Smooth muscle cell (in vitro differentiated cells): Measurements from ENCODE around the gene ZNF232. TPM values are rescaled to one million over a fixed set of nuclear protein-coding genes. Genes with fewer than 3 reads are reported as not detected.

ENCODE experiments used
- DNase-seq: peaks from one replicate; lab custom pipeline; 2025; ENCODE audit not compliant: unreplicated experiment; lab: John Stamatoyannopoulos, UW
- H2AFZ ChIP-seq: fragments of 200-600 bp; sonication (generic); 2 replicates; pipeline ENCODE4 v1.6.0; 2016; ENCODE audit warnings: antibody characterized with exemption, low read depth, mild to moderate bottlenecking
- H3F3A ChIP-seq: fragments of 200-600 bp; sonication (generic); 2 replicates; pipeline ENCODE4 v1.6.0; 2017; ENCODE audit warnings: antibody characterized with exemption, low read depth
- H3K27ac ChIP-seq: fragments of 200-600 bp; sonication (generic); 2 replicates; pipeline ENCODE4 v1.5.1; 2016; ENCODE audit warnings: low read depth, mild to moderate bottlenecking
- H3K27me3 ChIP-seq: fragments of 200-600 bp; sonication (generic); 2 replicates; pipeline ENCODE4 v1.6.1; 2016; ENCODE audit warnings: low read depth, mild to moderate bottlenecking
- H3K36me3 ChIP-seq: fragments of 200-600 bp; sonication (generic); 2 replicates; pipeline ENCODE4 v1.5.1; 2016; ENCODE audit warnings: low read depth
- H3K4me1 ChIP-seq: fragments of 200-600 bp; sonication (generic); 2 replicates; pipeline ENCODE4 v1.5.1; 2016; ENCODE audit warnings: low read depth
- H3K4me2 ChIP-seq: fragments of 200-600 bp; sonication (generic); 2 replicates; pipeline ENCODE4 v1.6.0; 2016; ENCODE audit warnings: mild to moderate bottlenecking
- H3K4me3 ChIP-seq: fragments of 200-600 bp; sonication (generic); 2 replicates; pipeline ENCODE4 v1.5.1; 2016; ENCODE audit warnings: mild to moderate bottlenecking
- H3K79me2 ChIP-seq: fragments of 200-600 bp; sonication (generic); 2 replicates; pipeline ENCODE4 v1.6.0; 2016; ENCODE audit warnings: low read depth, mild to moderate bottlenecking
- H3K9ac ChIP-seq: fragments of 200-600 bp; sonication (generic); 2 replicates; pipeline ENCODE4 v1.6.0; 2016; ENCODE audit warnings: low read depth
- H3K9me3 ChIP-seq: fragments of 200-600 bp; sonication (generic); replicated peaks from 2 replicates; pipeline ENCODE4 v1.5.1; 2016; ENCODE audit warnings: low read depth
- H4K20me1 ChIP-seq: fragments of 200-600 bp; sonication (generic); 2 replicates; pipeline ENCODE4 v1.6.0; 2016; ENCODE audit warnings: low read depth
- WGBS: methylation state at CpG from one replicate; pipeline ENCODE4 v1.1.7; 2016; ENCODE audit warnings: low lambda C conversion rate; 5-methylcytosine and 5-hydroxymethylcytosine counted together
- polyA plus RNA-seq: library from polyadenylated mRNA; unstranded; fragments of >200 nt; fragmentation: Nextera tagmentation; extraction: Ambion mirVana; gene quantifications from 2 replicates; pipeline ENCODE4 v1.2.1, GENCODE V29; 2016
- total RNA-seq: library from RNA; depleted of rRNA; stranded (reverse); fragments of >200 nt; gene quantifications from 2 replicates; pipeline ENCODE4 v1.2.3, GENCODE V29; 2014
- TF ChIP-seq, protein P1 (sequence below): fragments of 200-600 bp; sonication (generic); IDR thresholded peaks from 2 replicates; pipeline ENCODE4 v1.5.1; 2017; ENCODE audit warnings: borderline replicate concordance, mild to moderate bottlenecking, antibody characterized with exemption; ENCODE audit not compliant: insufficient read depth, poor library complexity, severe bottlenecking

Gene ZNF232
- total and polyA plus RNA-seq, 2 experiments from 2014 or later = 11.2 to 12.8 TPM

DNA sequence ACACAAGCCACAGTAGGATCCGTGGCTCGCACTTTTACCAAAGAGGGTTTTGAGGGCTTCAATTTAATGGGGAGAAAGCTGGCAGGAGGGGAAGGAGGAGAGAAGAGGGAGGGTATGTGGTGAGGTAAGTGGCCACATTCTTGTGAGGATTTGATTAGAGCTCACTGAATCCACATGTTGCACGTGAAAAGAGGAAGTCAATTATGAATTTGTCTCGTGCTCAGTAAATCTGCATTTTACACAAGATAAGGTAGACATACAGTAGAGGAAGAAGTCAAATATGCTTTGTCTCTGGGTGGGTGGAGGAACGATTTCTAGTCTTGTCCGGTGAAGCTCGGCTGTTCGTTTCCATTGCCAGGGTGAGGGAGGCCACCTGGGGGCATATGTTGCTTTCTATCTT, 862 bp downstream of the ZNF232 start:
- no peaks in the 10 kb centered on the region for H3K27me3 ChIP-seq
- H3K27ac ChIP-seq = no peak overlapping the region
- peaks cover 20% of the 10 kb centered on the region for H3K36me3 ChIP-seq
- peak overlapping the region; percentile 94 for H3K4me2 ChIP-seq
- no peaks in the 10 kb centered on the region for H4K20me1 ChIP-seq
- WGBS = 34% methylated on average over 8 of the region's 8 CpGs
- no peak overlapping the region for H3K9ac ChIP-seq
- peaks cover 3% of the 10 kb centered on the region for H3K4me1 ChIP-seq
- DNase-seq = no peak
- no peaks in the 10 kb centered on the region for H3K9me3 ChIP-seq
- H3K79me2 ChIP-seq = peaks cover 7% of the 10 kb centered on the region
- H2AFZ ChIP-seq = peak overlapping the region; percentile 84
- TF ChIP-seq, protein P1, sequence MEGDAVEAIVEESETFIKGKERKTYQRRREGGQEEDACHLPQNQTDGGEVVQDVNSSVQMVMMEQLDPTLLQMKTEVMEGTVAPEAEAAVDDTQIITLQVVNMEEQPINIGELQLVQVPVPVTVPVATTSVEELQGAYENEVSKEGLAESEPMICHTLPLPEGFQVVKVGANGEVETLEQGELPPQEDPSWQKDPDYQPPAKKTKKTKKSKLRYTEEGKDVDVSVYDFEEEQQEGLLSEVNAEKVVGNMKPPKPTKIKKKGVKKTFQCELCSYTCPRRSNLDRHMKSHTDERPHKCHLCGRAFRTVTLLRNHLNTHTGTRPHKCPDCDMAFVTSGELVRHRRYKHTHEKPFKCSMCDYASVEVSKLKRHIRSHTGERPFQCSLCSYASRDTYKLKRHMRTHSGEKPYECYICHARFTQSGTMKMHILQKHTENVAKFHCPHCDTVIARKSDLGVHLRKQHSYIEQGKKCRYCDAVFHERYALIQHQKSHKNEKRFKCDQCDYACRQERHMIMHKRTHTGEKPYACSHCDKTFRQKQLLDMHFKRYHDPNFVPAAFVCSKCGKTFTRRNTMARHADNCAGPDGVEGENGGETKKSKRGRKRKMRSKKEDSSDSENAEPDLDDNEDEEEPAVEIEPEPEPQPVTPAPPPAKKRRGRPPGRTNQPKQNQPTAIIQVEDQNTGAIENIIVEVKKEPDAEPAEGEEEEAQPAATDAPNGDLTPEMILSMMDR = no peak
- peak overlapping the region; percentile 67 for H3K4me3 ChIP-seq
- peaks cover 11% of the 10 kb centered on the region for H3F3A ChIP-seq

DNA sequence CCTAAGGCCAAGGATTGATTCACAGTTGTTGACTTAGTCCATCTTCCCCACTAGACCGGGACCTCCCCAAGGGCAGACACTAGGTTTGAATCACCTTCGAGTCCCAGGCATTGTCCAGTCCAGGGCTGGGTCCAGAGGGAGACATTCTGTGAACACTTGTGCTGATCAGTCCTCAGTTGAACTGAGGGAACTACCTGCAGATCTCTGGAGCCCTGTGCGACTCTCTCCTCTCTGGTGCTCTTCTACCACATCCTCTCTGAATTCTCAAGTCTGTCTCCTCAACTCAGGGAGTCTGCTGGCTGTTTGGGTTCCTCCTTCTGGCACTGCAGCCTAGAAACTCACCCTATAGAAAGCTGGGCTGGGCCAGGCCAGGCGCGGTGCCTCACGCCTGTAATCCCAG, 10.8 kb downstream of the ZNF232 start:
- 91% methylated on average over 6 of the region's 6 CpGs for WGBS

DNA sequence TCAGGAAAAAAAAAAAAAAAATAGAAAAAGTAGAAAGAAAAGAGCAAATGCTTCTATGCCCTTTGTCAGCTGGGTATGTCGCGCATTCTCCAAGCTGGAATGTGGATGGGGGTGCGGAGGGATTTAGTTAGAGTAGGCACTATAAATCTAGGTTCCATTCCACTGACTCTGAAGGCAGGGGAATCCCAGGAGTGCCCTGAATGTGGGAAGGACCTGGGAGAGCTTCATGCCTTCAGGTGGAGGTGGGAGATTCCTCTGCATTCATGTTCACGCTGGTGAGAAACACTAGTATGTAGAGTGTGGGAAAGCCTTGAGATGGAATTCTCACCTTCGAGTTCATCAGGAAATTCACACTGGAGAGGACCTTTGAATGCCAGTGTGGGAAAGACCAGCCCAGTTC, 12.4 kb downstream of the ZNF232 start:
- no peaks in the 10 kb centered on the region for H3K9me3 ChIP-seq
- H4K20me1 ChIP-seq = no peaks in the 10 kb centered on the region

More for the DNA sequence above, 10.8 kb downstream of the ZNF232 start:
- no peak for DNase-seq
- Histone ChIP-seq H3K4me1 (no peaks in the 10 kb centered on the region), H3K79me2 (no peaks in the 10 kb centered on the region), H2AFZ (no peak overlapping the region), H3K4me2 (no peak overlapping the region), H3K9ac (no peak overlapping the region), H3K4me3 (no peak overlapping the region), H3K27ac (no peak overlapping the region), H3F3A (no peaks in the 10 kb centered on the region), H3K36me3 (peaks cover 1% of the 10 kb centered on the region), H3K9me3 (no peaks in the 10 kb centered on the region), H4K20me1 (no peaks in the 10 kb centered on the region), H3K27me3 (no peaks in the 10 kb centered on the region)
- TF ChIP-seq, protein P1 = no peak

More for the DNA sequence above, 12.4 kb downstream of the ZNF232 start:
- H3F3A ChIP-seq = no peaks in the 10 kb centered on the region
- H2AFZ ChIP-seq = no peak overlapping the region
- TF ChIP-seq, protein P1 = no peak
- H3K79me2 ChIP-seq = no peaks in the 10 kb centered on the region
- 86% methylated on average over 5 of the region's 5 CpGs for WGBS
- no peaks in the 10 kb centered on the region for H3K27me3 ChIP-seq
- no peak overlapping the region for H3K4me2 ChIP-seq
- no peak overlapping the region for H3K4me3 ChIP-seq
- no peak overlapping the region for H3K9ac ChIP-seq
- no peak for DNase-seq
- no peaks in the 10 kb centered on the region for H3K36me3 ChIP-seq
- no peaks in the 10 kb centered on the region for H3K4me1 ChIP-seq
- no peak overlapping the region for H3K27ac ChIP-seq
